VCaP (cell line): ENCODE measurements around the gene BBS9.

Experiments
- H3K27ac ChIP-seq: fragments of 450-650 bp; 2 replicates; pipeline ENCODE4 v1.5.1; 2017
- CTCF ChIP-seq: fragments of 450-650 bp; conservative IDR thresholded peaks from 2 replicates; pipeline ENCODE4 v1.5.1; 2017; ENCODE audit warnings: mild to moderate bottlenecking, moderate library complexity

Gene BBS9

GRCh38 chr7:33563651-33564050 lies 434.3 kb downstream of the BBS9 start:
- H3K27ac ChIP-seq, result no peak overlapping the region
- no peak for TF ChIP-seq CTCF

- H3K27ac ChIP-seq, result no peak overlapping the region
- TF ChIP-seq CTCF, result no peak
Observed at GRCh38 chr7:33578166-33578565, 448.8 kb downstream of the BBS9 start.

GRCh38 chr7:33578881-33579672 lies 449.7 kb downstream of the BBS9 start:
- TF ChIP-seq CTCF, result no peak

GRCh38 chr7:33579673-33579960 lies 450.3 kb downstream of the BBS9 start:
- H3K27ac ChIP-seq, result no peak overlapping the region

More at GRCh38 chr7:33578881-33579672, 449.7 kb downstream of the BBS9 start:
- H3K27ac ChIP-seq, result no peak overlapping the region

GRCh38 chr7:33581236-33581635 lies 451.9 kb downstream of the BBS9 start:
- no peak for TF ChIP-seq CTCF
- H3K27ac ChIP-seq, result peak overlapping the region; percentile 5; the same call in 1 of the 2 replicates

More at GRCh38 chr7:33579673-33579960, 450.3 kb downstream of the BBS9 start:
- TF ChIP-seq CTCF, result no peak

- no peak for TF ChIP-seq CTCF
- no peak overlapping the region for H3K27ac ChIP-seq
Observed at GRCh38 chr7:33582104-33582503, 452.7 kb downstream of the BBS9 start.

- no peak for TF ChIP-seq CTCF
- H3K27ac ChIP-seq, result no peak overlapping the region
Observed at GRCh38 chr7:33582533-33582932, 453.2 kb downstream of the BBS9 start.
